GM12801 (cell line): ENCODE data around the gene DYNC1I1.

Source experiments
- TF ChIP-seq, protein P1 (sequence below): IDR thresholded peaks from one replicate; pipeline ENCODE4 v1.5.1; 2011; ENCODE audit warnings: control low read depth; ENCODE audit not compliant: insufficient read length; ENCODE audit errors: extremely low read depth

The DYNC1I1 gene

DNA sequence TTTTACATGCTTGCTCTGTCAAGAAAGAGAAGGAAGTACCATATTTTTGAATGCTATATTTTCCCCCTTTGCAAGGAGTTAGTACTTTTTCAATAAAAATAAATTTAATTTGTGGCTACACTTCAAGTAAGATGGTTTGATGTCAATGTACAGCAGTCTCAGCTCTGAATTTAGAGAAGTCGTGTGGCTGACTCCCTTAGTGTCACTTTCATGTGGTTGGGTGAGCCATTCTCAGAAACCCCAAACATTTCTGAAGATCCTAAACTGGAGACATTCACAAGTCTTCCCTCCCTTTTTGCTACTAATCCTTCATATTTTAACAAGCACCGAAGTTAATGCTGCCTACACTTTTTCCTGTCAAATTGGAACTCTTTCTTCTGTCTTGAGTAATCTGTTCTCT, 244.4 kb downstream of the DYNC1I1 start:
- TF ChIP-seq, protein P1, sequence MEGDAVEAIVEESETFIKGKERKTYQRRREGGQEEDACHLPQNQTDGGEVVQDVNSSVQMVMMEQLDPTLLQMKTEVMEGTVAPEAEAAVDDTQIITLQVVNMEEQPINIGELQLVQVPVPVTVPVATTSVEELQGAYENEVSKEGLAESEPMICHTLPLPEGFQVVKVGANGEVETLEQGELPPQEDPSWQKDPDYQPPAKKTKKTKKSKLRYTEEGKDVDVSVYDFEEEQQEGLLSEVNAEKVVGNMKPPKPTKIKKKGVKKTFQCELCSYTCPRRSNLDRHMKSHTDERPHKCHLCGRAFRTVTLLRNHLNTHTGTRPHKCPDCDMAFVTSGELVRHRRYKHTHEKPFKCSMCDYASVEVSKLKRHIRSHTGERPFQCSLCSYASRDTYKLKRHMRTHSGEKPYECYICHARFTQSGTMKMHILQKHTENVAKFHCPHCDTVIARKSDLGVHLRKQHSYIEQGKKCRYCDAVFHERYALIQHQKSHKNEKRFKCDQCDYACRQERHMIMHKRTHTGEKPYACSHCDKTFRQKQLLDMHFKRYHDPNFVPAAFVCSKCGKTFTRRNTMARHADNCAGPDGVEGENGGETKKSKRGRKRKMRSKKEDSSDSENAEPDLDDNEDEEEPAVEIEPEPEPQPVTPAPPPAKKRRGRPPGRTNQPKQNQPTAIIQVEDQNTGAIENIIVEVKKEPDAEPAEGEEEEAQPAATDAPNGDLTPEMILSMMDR: no peak

DNA sequence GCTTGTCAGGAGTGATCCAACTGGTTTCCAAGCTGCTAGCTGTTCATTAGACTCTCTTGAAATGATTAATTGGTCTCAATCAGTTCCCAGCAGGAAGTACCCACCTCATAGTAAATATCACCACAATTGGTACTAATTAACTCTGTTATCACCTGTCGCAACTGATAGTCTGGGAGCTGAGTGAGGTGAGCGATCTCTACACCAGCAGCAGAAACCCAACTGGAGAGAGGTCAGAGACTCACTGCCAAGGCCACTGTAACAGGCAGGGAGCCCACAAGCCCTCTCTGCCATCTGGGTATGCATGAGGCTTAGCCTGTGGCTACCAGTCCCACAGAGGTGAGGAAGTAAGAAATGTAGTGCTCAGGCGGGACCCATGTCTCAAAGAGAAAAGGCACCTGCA, 245.5 kb downstream of the DYNC1I1 start:
- TF ChIP-seq, protein P1: no peak

- TF ChIP-seq, protein P1: no peak
These were observed 249.2 kb downstream of the DYNC1I1 start for GRCh38 chr7:96021568-96021967.

- TF ChIP-seq, protein P1: no peak
These were observed 251.0 kb downstream of the DYNC1I1 start for GRCh38 chr7:96023387-96023786.

DNA sequence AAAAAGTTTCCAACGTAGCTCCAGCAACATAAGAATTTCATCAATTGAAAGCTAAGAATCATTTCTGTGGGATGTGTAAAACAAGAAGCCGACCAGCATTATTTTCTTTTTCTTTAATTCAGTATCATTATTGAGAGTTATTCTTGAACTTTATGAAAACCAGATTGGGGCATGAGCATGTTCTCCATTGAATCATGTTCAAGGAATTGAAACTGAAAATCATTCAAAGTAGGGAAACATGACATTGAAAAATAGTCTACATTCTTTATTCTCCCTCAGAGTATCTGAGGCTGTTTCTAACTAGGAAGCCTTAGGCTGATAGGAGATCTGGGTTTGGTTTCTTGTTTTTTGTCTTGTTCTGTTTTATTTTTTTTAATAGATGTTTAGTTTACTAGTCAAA, 253.7 kb downstream of the DYNC1I1 start:
- TF ChIP-seq, protein P1: no peak

- TF ChIP-seq, protein P1: no peak
These were observed 254.3 kb downstream of the DYNC1I1 start for GRCh38 chr7:96026611-96027010.

- TF ChIP-seq, protein P1: no peak
These were observed 256.4 kb downstream of the DYNC1I1 start for GRCh38 chr7:96028729-96029128.
